DMS53 (cell line): ENCODE measurements around the gene NHEJ1.

ENCODE experiments used
- DNase-seq: peaks from one replicate; lab custom pipeline; 2025; lab: John Stamatoyannopoulos, UW

The NHEJ1 gene

DNA sequence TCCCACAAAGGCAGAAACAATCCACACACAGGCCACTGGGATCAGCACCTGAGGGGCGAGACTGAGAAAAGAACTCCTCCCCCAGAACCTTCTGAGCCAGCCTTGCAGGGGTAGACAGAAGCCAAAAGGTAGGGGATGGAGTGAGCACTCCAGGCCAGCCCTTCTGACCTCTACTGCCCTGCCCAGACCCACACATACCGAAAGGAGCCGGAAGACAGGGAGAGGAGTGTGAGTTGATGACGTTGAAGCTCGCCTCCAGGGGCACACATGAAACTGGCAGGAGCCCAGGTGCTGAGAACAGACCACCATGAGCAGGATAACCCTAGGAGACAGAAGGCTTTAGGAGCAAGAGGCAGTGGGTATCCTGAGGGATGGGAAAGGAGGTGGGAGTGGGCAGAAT is 7.4 kb upstream of the NHEJ1 start:
- DNase-seq, result no peak

GRCh38 chr2:219165058-219165911 is 4.7 kb upstream of the NHEJ1 start:
- no peak for DNase-seq

GRCh38 chr2:219163156-219163555 is 2.5 kb upstream of the NHEJ1 start:
- no peak for DNase-seq

- DNase-seq, result no peak
These were observed 482 bp upstream of the NHEJ1 start for GRCh38 chr2:219161097-219161496.

DNA sequence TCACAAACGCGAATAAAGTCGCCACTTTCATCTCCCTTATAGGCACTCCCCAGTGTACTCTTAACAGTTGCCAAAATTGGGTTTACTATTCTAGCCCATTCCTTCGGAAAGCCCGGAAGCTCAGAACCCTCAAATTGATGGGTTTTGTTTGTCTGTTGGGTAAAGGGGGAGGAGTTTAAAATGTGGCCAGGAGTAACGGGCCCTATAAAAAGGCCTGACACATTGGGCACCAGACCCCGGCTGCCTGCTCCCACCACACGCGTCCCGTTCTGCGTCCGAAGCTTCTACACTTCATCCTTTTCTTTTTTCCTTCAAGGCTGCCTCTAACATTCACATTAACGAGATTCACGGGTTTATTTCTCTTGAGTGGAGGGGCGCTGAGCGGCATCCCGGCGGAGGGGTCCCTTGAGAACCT is 837 bp downstream of the NHEJ1 start:
- no peak for DNase-seq

DNA sequence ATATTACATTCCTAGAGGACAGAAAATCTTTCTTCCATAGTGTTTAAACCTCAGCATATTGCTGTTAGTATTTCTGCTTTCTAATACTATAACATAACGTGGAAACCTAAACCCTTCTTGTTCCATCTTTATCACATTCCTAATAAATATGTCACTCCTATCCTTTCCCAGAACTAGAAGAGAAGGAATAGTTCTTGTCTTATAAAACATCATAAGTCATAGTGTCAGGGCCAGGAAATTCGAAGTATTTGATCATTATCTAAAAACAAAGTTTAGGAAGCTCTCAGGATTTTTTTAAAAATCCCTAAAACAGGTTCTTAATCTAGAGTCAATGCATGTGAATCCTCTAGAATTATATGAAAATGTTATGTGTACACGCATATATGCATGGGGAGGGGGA is 2.0 kb downstream of the NHEJ1 start:
- no peak for DNase-seq

- DNase-seq, result no peak
These were observed 2.6 kb downstream of the NHEJ1 start for GRCh38 chr2:219158025-219158424.

DNA sequence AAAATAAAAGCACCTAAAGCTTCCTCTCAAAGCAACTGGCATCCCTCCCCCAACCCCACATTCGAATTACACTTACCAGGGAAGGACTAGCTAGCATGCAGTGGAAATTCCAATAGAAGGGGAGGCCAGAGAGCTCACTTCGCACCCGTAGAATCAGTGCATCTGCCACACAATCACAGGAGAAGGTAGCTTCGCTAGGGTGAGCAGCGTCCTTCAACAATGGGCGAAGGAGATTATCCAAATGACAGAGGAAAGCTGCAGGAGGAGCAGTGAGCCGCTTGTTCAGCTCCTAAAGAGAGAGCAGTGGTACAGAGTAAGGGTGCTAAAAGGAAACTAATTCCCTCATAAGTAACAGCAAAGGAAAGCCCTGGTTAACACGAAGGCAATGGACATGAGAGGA is 3.2 kb downstream of the NHEJ1 start:
- DNase-seq, result no peak

DNA sequence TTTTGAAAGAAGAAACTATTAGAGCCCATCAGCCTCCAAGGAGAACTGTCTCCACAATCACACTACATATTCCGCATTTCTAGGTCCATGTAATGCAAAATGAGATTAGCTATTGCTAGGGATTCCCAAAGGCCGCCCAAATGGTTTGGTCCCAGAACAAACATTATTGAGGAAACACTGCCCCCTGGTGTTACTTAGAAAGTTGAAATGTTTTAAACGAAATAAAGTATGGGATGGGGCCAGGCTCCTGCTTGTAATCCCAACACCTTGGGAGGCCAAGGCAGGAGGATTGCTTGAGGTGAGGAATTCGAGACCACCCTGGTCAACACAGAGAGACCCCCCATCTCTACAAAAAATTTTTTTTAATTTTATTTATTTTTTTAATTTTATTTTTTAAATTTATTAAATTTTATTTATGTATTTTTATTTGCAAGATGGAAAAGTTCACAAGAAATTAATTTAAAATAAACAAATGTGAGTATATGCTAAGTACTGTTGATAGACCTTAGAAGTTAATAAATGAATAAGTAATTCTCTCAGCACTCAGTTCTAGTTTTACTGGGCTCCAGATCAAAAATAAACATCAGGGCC is 5.5 kb downstream of the NHEJ1 start:
- DNase-seq, result peak; percentile 84

DNA sequence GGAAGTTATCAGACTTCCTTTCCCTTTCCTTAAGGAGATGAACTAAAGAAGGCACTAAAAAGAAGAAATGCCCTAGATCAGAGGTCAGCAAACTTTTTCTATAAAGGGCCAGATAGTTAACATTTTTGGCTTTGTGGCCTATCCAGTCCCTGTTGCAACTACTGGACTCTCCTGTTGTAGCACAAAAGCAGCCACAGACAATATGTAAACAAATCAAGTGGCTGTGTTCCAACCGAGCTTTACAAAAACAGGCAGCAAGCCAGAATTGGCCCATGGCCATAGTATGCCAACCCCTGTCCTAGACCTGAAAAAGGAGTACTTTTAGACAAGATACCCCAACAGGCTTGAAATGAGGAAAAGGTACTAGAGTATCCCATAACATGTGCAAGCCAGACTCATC is 10.9 kb downstream of the NHEJ1 start:
- DNase-seq, result peak; percentile 63

GRCh38 chr2:219142329-219142728 is 18.3 kb downstream of the NHEJ1 start:
- DNase-seq, result no peak

DNA sequence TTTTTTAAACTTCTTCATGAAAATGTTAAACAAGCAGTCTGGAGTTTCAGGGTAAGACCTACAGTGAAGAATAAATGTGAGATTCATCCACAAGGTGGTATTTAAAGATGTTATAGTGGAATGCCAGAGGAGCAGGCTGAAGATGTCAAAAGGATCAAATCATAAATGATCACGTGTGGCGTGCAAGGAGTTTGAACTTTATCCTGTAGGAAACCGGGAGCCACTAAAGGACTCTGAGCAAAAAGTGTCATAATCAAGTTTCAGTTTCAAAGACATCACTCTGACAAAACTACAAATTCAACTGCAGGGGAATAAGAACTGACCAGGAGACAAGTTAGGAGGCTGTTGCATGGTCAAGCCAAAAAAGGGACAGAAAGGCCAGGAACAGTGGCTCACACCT is 19.9 kb downstream of the NHEJ1 start:
- DNase-seq, result no peak

GRCh38 chr2:219133976-219134375 is 26.6 kb downstream of the NHEJ1 start:
- no peak for DNase-seq

- DNase-seq, result no peak
These were observed 28.9 kb downstream of the NHEJ1 start for GRCh38 chr2:219131744-219132143.

- no peak for DNase-seq
These were observed 29.3 kb downstream of the NHEJ1 start for GRCh38 chr2:219131327-219131726.

GRCh38 chr2:219129589-219129988 is 31.0 kb downstream of the NHEJ1 start:
- DNase-seq, result no peak

DNA sequence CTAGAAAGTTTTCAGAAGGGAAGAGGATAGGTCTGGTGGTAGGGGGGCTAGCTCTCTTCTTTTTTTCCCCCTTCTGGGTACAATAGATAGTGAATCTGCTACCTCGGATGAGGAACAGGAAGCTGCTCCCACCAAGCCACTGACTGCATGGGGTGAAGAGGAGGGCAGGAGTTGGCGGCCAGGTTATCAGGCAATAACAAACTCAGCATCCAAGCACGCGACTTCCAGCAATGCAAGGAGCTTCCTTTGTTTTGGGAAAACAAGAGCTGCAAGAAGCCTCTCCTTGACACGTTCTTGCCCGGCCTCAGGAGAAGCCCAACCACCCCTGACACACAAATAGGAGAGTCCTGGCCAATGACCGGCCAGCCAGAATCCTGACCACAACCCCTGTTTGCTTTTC is 32.2 kb downstream of the NHEJ1 start:
- DNase-seq, result no peak

DNA sequence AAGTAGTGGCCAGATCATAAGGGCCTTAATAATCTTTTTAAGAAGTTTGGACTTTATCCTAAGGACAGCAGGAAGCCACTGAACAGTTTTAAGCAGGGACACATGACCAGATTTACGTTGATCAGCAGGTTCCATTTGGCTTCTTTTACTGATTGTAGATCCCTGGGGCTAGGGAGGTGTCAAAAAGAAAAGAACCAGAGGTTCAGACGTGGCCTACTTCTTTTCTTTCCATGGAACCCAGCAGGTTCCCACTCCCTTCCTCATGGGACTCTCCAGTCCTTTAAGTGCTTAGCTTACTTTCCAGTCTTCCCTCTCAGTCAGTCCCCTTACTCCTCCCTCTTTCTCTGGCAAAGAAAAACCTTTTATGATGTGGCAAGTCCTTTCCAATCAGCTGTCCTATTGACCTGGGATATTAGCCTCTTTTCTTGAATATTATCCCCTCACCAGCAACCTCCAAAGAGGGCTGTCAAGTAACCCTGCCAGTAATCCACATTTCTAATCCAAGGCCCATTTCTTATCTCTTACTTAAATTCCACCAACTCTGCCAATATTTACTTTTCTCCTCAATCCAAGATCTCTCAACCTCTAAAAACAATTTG is 33.5 kb downstream of the NHEJ1 start:
- DNase-seq, result no peak

DNA sequence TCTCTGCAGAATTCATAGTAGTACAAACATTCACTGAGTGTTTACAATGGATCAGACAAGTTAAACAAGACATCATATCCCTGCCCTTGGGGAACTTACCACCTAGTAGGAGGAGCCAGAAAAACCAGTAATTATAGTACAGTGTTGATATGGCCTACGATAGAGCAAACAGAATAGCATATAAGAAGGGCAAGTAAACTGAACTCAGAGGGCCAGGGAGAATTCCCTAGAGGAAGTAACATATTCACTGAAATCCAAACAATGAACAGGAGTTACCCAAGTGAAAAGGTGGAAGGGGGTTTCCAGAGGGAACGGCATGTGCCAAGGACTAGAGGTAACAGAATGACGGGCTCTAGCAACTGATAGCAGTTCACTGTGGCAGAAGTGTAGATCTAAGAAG is 34.1 kb downstream of the NHEJ1 start:
- peak; percentile 21 for DNase-seq

DNA sequence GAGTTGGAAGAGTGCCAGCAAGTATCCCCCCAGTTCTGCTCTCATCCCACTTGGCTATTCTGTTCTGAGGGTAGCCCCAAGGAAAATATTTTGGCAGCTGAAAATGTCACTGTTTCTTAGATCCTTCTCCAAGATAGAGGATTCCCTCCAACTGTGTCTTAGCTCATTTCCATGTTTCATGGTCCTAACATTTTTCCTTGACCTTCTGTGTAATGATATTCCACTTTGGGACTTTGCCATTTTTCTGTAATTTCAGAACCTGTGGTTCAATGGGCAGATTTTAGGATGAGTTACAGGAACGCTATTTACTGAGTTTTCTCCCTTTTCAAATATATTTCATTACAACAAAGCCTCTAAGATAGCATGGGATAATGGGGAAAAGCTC is 34.7 kb downstream of the NHEJ1 start:
- no peak for DNase-seq

DNA sequence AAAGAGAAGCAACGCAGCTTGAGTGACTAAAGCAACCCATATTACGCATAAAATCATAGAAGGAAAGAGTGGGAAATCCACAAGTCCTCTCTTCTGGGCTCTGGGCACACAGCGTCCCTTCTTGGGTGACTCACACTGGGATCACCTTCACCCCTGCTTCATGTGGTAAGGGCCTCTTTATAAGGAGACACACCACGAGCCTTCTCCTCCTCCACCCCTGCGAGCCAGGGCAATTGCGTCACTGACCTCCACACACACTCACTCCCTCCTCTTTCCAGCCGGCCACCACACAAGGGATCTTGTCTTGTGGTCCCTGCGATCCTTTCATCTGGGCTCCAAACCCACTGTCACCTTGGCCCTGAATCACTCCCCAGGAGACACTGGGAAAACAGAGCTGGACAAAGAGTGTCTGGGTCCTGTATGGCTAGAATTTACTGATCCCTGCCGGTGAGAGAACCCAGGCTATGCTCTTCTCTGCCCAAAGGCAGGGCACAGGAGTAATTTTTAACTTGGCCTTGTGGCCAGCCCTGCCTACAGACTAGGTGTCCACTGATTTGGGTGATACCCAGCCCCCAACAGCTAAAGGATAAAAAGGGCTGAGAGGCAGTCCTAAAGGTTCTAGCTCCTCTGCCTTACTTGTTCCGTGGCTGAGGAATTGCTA is 35.3 kb downstream of the NHEJ1 start:
- no peak for DNase-seq

DNA sequence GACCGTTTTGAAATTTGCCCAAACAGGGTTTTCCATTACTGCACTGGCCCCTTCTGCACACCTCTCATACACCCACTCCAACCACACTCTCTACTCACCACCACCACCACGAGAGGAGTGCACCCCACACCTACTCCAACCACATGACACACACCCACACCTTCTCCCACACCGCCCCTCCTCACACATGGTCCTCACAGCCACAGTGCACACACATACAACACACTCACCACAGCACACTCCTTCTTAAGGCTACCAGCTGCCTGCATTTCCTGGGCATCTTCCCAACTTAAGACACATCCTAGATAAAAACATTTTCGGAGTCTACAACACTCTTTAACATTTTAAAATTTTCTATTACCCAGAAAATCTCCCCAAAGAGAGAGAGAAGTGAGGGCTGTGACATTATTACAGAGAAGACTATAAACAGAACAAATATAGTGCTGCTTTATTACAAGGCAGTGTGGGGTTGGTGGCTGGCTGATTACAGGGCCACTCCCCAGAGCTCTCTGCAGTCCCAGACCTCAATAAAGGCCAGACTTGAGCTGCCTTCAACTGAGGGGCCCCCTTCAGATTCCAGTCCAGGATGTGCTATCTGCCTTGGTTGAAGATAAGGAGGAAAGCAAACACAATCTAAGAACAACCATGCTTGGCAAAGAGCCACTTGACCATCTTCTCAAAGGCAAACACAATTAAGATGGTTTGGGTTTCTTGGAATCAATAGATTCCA is 36.1 kb downstream of the NHEJ1 start:
- no peak for DNase-seq
